GM12878 (cell line): ENCODE data around the gene CEACAM21. TPM values are rescaled to one million over a fixed set of nuclear protein-coding genes. Genes with fewer than 3 reads are reported as not detected.

Source experiments
- MEF2B ChIP-seq: fragments of 450-650 bp; IDR thresholded peaks from 2 replicates; pipeline ENCODE4 v1.6.1; 2018; ENCODE audit warnings: mild to moderate bottlenecking, moderate library complexity; ENCODE audit not compliant: partially characterized antibody, poor library complexity, severe bottlenecking
- NR2F1 ChIP-seq: fragments of 450-650 bp; conservative IDR thresholded peaks from 2 replicates; pipeline ENCODE4 v1.6.1; 2017; ENCODE audit warnings: mild to moderate bottlenecking
- RUNX3 ChIP-seq: IDR thresholded peaks from 2 replicates; pipeline ENCODE4 v1.6.1; 2012; ENCODE audit warnings: low read length, inconsistent platforms
- SKIL ChIP-seq: fragments of 450-650 bp; IDR thresholded peaks from 2 replicates; pipeline ENCODE4 v1.6.1; 2017; ENCODE audit warnings: mild to moderate bottlenecking, low read depth, inconsistent platforms; ENCODE audit not compliant: poor library complexity, severe bottlenecking
- USF1 ChIP-seq: IDR thresholded peaks from 2 replicates; pipeline ENCODE4 v1.6.1; 2011; ENCODE audit warnings: borderline replicate concordance, low read depth, mild to moderate bottlenecking, moderate library complexity, mixed read lengths, low read length; ENCODE audit not compliant: insufficient read depth; ENCODE audit errors: extremely low read length
- WRNIP1 ChIP-seq: IDR thresholded peaks from 2 replicates; pipeline ENCODE4 v1.6.1; 2011; ENCODE audit warnings: low read depth, low read length, improper control_type of control experiment, borderline replicate concordance
- ZBTB4 ChIP-seq: fragments of 450-650 bp; formaldehyde crosslinking; IDR thresholded peaks from 2 replicates; pipeline ENCODE4 v1.4.0; 2022; ENCODE audit warnings: mild to moderate bottlenecking, moderate library complexity
- ZNF592 ChIP-seq: fragments of 450-650 bp; IDR thresholded peaks from 2 replicates; pipeline ENCODE4 v1.6.1; 2017; ENCODE audit warnings: mild to moderate bottlenecking, moderate library complexity
- polyA plus RNA-seq, 11 experiments: library from polyadenylated mRNA; depleted of rRNA in 4 of 11; unstranded in 6 of 11; stranded (reverse) in 5 of 11; fragments of >200 nt; fragmentation: Nextera tagmentation in 4 of 11; fragmentation: Illumina TruSeq in 1 of 11; extraction: Ambion mirVana in 4 of 11; extraction: Trizol in 1 of 11; gene quantifications; 1 replicate in 1 of 11; 2 replicates in 10 of 11; pipeline versions ENCODE4 v1.2.1 to v1.2.3, GENCODE V29; 2011 to 2016; ENCODE audit warnings: inconsistent platforms in 2 of 11, missing spikeins in 2 of 11, low read depth in 1 of 11
- total RNA-seq, 4 experiments: library from RNA; depleted of rRNA in 3 of 4; stranded (reverse); fragments of >200 nt in 3 of 4; fragmentation: Illumina TruSeq in 1 of 4; extraction: Trizol in 1 of 4; gene quantifications; 2 replicates each; pipeline versions ENCODE4 v1.2.1 to v1.2.3, GENCODE V29; 2013 to 2021

CEACAM21 gene
- total and polyA plus RNA-seq, 10 of the 15 experiments (the other 5 are each of a cell fraction or from before 2014, with no cell fraction given) = 0.87 to 13.6 (median 8.1) TPM

GRCh38 chr19:41552558-41552957 lies 23.4 kb upstream of the CEACAM21 start (continued):
- TF ChIP-seq USF1 (no peak), WRNIP1 (no peak), MEF2B (peak; percentile 58), ZNF592 (no peak), NR2F1 (0 out of 2 replicates have a peak, but pooled peaks have one; percentile 7), SKIL (peak; percentile 63), RUNX3 (0 out of 2 replicates have a peak, but pooled peaks have one; percentile 4), ZBTB4 (no peak)
